ENCODE results near the gene PCK1.
A peak's percentile ranks its signal among the peaks of the same experiment; 100 is the strongest.

Gene PCK1

GRCh38 chr20:57514273-57514751 is 46.6 kb upstream of the PCK1 start:
- Histone ChIP-seq H4K20me1 (ENCODE audit: insufficient read depth, low read length) (no peaks in the 10 kb centered on the region), H3K4me3 (ENCODE audit: low read length) (no peak overlapping the region), H2AFZ (ENCODE audit: low read depth, low read length) (no peak overlapping the region), H3K9me3 (ENCODE audit: insufficient read depth, low read length) (no peaks in the 10 kb centered on the region), H3K27ac (ENCODE audit: low read length) (no peak overlapping the region), H3K27me3 (ENCODE audit: low read depth, low read length) (peaks cover 13% of the 10 kb centered on the region), H3K4me1 (ENCODE audit: low read length) (no peaks in the 10 kb centered on the region), H3K9ac (ENCODE audit: low read length) (no peak overlapping the region), H3K36me3 (replicated peaks; ENCODE audit: low read depth, low read length) (no peaks in the 10 kb centered on the region), H3K79me2 (ENCODE audit: low read length) (no peaks in the 10 kb centered on the region), H3K4me2 (ENCODE audit: low read length) (no peak overlapping the region)
- TF ChIP-seq CTCF (IDR thresholded peaks at IDR 0.05; ENCODE audit: low read depth, low read length) (peak; percentile 86), EZH2phosphoT487 (IDR thresholded peaks at IDR 0.05; ENCODE audit: low read depth) (no peak)

GRCh38 chr20:57517904-57518303 is 43.0 kb upstream of the PCK1 start:
- Histone ChIP-seq H3K27ac (ENCODE audit: low read length) (no peak overlapping the region), H4K20me1 (ENCODE audit: insufficient read depth, low read length) (no peaks in the 10 kb centered on the region), H3K4me3 (ENCODE audit: low read length) (no peak overlapping the region), H3K4me1 (ENCODE audit: low read length) (peaks cover 4% of the 10 kb centered on the region; the same call in 1 of the 2 replicates), H2AFZ (ENCODE audit: low read depth, low read length) (no peak overlapping the region), H3K9me3 (ENCODE audit: insufficient read depth, low read length) (no peaks in the 10 kb centered on the region), H3K79me2 (ENCODE audit: low read length) (no peaks in the 10 kb centered on the region), H3K4me2 (ENCODE audit: low read length) (no peak overlapping the region), H3K36me3 (replicated peaks; ENCODE audit: low read depth, low read length) (no peaks in the 10 kb centered on the region), H3K27me3 (ENCODE audit: low read depth, low read length) (peaks cover 26% of the 10 kb centered on the region), H3K9ac (ENCODE audit: low read length) (no peak overlapping the region)
- TF ChIP-seq EZH2phosphoT487 (IDR thresholded peaks at IDR 0.05; ENCODE audit: low read depth) (no peak), CTCF (IDR thresholded peaks at IDR 0.05; ENCODE audit: low read depth, low read length) (no peak)

GRCh38 chr20:57522380-57523140 is 38.4 kb upstream of the PCK1 start:
- Histone ChIP-seq H4K20me1 (ENCODE audit: insufficient read depth, low read length) (no peaks in the 10 kb centered on the region), H3K36me3 (replicated peaks; ENCODE audit: low read depth, low read length) (no peaks in the 10 kb centered on the region), H3K4me2 (ENCODE audit: low read length) (no peak overlapping the region), H3K9ac (ENCODE audit: low read length) (no peak overlapping the region), H3K27ac (ENCODE audit: low read length) (no peak overlapping the region), H3K4me3 (ENCODE audit: low read length) (no peak overlapping the region), H3K9me3 (ENCODE audit: insufficient read depth, low read length) (no peaks in the 10 kb centered on the region), H3K27me3 (ENCODE audit: low read depth, low read length) (peaks cover 28% of the 10 kb centered on the region), H3K79me2 (ENCODE audit: low read length) (no peaks in the 10 kb centered on the region), H3K4me1 (ENCODE audit: low read length) (peaks cover 4% of the 10 kb centered on the region; the same call in 1 of the 2 replicates), H2AFZ (ENCODE audit: low read depth, low read length) (no peak overlapping the region)
- TF ChIP-seq EZH2phosphoT487 (IDR thresholded peaks at IDR 0.05; ENCODE audit: low read depth) (no peak), CTCF (IDR thresholded peaks at IDR 0.05; ENCODE audit: low read depth, low read length) (no peak)

GRCh38 chr20:57523782-57524181 is 37.1 kb upstream of the PCK1 start:
- Histone ChIP-seq H2AFZ (ENCODE audit: low read depth, low read length) (no peak overlapping the region), H4K20me1 (ENCODE audit: insufficient read depth, low read length) (no peaks in the 10 kb centered on the region), H3K9ac (ENCODE audit: low read length) (no peak overlapping the region), H3K79me2 (ENCODE audit: low read length) (no peaks in the 10 kb centered on the region), H3K9me3 (ENCODE audit: insufficient read depth, low read length) (no peaks in the 10 kb centered on the region), H3K4me3 (ENCODE audit: low read length) (no peak overlapping the region), H3K36me3 (replicated peaks; ENCODE audit: low read depth, low read length) (no peaks in the 10 kb centered on the region), H3K4me2 (ENCODE audit: low read length) (no peak overlapping the region), H3K4me1 (ENCODE audit: low read length) (peaks cover 4% of the 10 kb centered on the region; the same call in 1 of the 2 replicates), H3K27me3 (ENCODE audit: low read depth, low read length) (peaks cover 28% of the 10 kb centered on the region), H3K27ac (ENCODE audit: low read length) (no peak overlapping the region)
- TF ChIP-seq CTCF (IDR thresholded peaks at IDR 0.05; ENCODE audit: low read depth, low read length) (no peak), EZH2phosphoT487 (IDR thresholded peaks at IDR 0.05; ENCODE audit: low read depth) (no peak)

Measured in OCI-LY3 (cell line).